Measurements from ENCODE around the gene DNAJA3. TPM values are rescaled to one million over a fixed set of nuclear protein-coding genes. Genes with fewer than 3 reads are reported as not detected.

DNAJA3 gene
- total and polyA plus RNA-seq, 4 experiments from 2014 or later = 52.4 to 71.1 (median 61.5) TPM

DNA sequence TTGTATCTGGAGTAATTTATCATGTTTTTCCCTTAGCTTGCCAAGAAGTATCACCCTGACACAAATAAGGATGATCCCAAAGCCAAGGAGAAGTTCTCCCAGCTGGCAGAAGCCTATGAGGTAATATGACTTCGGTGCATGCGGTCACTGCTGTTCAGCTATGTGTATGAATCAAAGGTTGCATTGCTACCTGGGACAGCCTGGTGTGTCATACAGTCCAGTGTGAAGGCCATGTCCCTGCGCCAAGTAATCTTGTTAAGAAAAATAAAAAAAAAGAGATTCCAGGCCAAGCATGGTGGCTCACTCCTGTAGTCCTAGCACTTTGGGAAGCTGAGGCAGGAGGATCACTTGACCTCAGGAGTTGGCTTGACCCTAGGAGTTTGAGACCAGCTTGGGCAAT is 11.7 kb downstream of the DNAJA3 start:
- POLR2A ChIA-PET (ENCODE audit: partially characterized antibody) = interaction anchor here (0.6 to 1.1 kb wide), 3 partner anchors 21 to 31 kb away, joined by 3 read pairs; no protein-coding TSS in a partner anchor
- Mint-ChIP-seq H3K27me3 (no peaks in the 10 kb centered on the region), H3K4me1 (peaks cover 0 to 11% (median 9%) of the 10 kb centered on the region in 4 donors), H3K36me3 (peaks cover 39 to 65% of the 10 kb centered on the region in 2 donors), H3K27ac (no peak overlapping the region), H3K4me3 (no peak overlapping the region), H3K9me3 (no peaks in the 10 kb centered on the region)
- Histone ChIP-seq H3K4me3 (ENCODE audit: low read length in 2 of 2) (no peak overlapping the region), H3K36me3 (ENCODE audit: insufficient read depth, low read length) (peaks cover 60% of the 10 kb centered on the region), H3K27me3 (ENCODE audit: insufficient read depth, low read length) (no peaks in the 10 kb centered on the region), H3K9me3 (ENCODE audit: control insufficient read depth in 1 of 2, low read length in 2 of 2) (no peaks in the 10 kb centered on the region), H3K4me1 (ENCODE audit: insufficient read depth, low read length) (no peaks in the 10 kb centered on the region), H3K27ac (ENCODE audit: low read depth, low read length) (no peak overlapping the region)
- CTCF ChIA-PET (ENCODE audit: partially characterized antibody) = no interaction called here
- intact Hi-C loops (cut with micrococcal nuclease) = no loop called here
- DNase-seq = no peak

DNA sequence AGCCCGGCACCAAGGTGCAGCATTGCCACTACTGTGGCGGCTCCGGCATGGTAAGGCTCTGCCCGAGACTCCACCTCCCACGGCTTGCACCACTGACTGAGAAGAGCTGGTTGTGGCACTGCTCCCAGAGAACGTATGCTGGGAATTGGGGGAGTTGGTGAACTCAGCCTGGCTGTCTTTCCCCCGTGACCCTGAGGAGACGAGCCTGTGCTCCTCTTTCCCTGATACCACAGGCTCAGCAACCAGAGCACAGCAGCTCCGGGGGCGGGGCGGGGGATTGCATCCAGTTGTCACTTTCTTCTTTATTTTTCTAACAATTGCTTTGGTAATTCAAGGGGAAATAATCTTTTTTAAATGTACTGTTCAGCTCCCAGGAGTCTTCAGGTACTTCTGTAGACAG is 16.7 kb downstream of the DNAJA3 start:
- peak overlapping the region in 1 of 7 donors; percentile 53 for H3K27ac Mint-ChIP-seq

DNA sequence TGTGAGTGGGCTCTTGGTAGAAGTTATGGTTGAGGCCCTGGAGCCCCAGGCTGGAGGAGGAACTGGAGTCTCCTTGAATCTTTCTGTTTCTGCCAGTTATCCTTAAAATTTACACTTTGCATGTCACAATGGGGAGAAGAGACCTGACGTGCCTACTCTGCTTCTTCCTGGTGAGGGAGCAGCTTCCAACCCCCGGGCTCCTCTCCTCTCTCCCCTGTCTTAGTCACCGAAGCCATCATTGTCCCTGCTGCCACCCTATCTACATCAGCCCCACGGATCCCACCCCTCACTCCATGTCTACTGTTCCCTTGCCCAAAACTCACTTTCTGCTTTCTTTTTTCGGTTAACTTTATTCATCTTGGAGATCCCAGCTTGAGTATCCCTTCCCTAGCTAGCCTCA is 17.6 kb downstream of the DNAJA3 start:
- H3K36me3 Mint-ChIP-seq = peaks cover 45 to 75% of the 10 kb centered on the region in 2 donors
- no peaks in the 10 kb centered on the region for H3K27me3 ChIP-seq (ENCODE audit: insufficient read depth, low read length)
- no peak overlapping the region for H3K27ac ChIP-seq (ENCODE audit: low read depth, low read length)
- peaks cover 0 to 5% (median 3%) of the 10 kb centered on the region in 4 donors for H3K4me1 Mint-ChIP-seq
- no peak overlapping the region for H3K4me3 Mint-ChIP-seq
- CTCF ChIA-PET (ENCODE audit: partially characterized antibody) = no interaction called here
- DNase-seq = no peak
- no peaks in the 10 kb centered on the region for H3K27me3 Mint-ChIP-seq
- POLR2A ChIA-PET (ENCODE audit: partially characterized antibody) = no interaction called here
- no peaks in the 10 kb centered on the region for H3K9me3 Mint-ChIP-seq
- intact Hi-C loops (cut with micrococcal nuclease) = no loop called here
- H3K9me3 ChIP-seq (ENCODE audit: control insufficient read depth in 1 of 2, low read length in 2 of 2) = no peaks in the 10 kb centered on the region
- no peak overlapping the region for H3K4me3 ChIP-seq (ENCODE audit: low read length in 2 of 2)
- H3K4me1 ChIP-seq (ENCODE audit: insufficient read depth, low read length) = no peaks in the 10 kb centered on the region
- peak overlapping the region in 1 of 7 donors; percentile 82 for H3K27ac Mint-ChIP-seq
- peaks cover 68% of the 10 kb centered on the region for H3K36me3 ChIP-seq (ENCODE audit: insufficient read depth, low read length)

More for the DNA sequence above, 16.7 kb downstream of the DNAJA3 start:
- H3K36me3 ChIP-seq (ENCODE audit: insufficient read depth, low read length) = peaks cover 66% of the 10 kb centered on the region
- no peak for DNase-seq
- ChIA-PET POLR2A (ENCODE audit: partially characterized antibody) (no interaction called here), CTCF (ENCODE audit: partially characterized antibody) (no interaction called here)
- intact Hi-C loops (cut with micrococcal nuclease) = no loop called here
- H3K9me3 Mint-ChIP-seq = no peaks in the 10 kb centered on the region
- H3K27ac ChIP-seq (ENCODE audit: low read depth, low read length) = no peak overlapping the region
- H3K4me1 ChIP-seq (ENCODE audit: insufficient read depth, low read length) = no peaks in the 10 kb centered on the region
- H3K4me1 Mint-ChIP-seq = peaks cover 0 to 5% (median 3%) of the 10 kb centered on the region in 4 donors
- H3K4me3 ChIP-seq (ENCODE audit: low read length in 2 of 2) = no peak overlapping the region
- peaks cover 46 to 73% of the 10 kb centered on the region in 2 donors for H3K36me3 Mint-ChIP-seq
- no peaks in the 10 kb centered on the region for H3K27me3 ChIP-seq (ENCODE audit: insufficient read depth, low read length)
- no peaks in the 10 kb centered on the region for H3K9me3 ChIP-seq (ENCODE audit: control insufficient read depth in 1 of 2, low read length in 2 of 2)
- H3K4me3 Mint-ChIP-seq = no peak overlapping the region
- no peaks in the 10 kb centered on the region for H3K27me3 Mint-ChIP-seq

DNA sequence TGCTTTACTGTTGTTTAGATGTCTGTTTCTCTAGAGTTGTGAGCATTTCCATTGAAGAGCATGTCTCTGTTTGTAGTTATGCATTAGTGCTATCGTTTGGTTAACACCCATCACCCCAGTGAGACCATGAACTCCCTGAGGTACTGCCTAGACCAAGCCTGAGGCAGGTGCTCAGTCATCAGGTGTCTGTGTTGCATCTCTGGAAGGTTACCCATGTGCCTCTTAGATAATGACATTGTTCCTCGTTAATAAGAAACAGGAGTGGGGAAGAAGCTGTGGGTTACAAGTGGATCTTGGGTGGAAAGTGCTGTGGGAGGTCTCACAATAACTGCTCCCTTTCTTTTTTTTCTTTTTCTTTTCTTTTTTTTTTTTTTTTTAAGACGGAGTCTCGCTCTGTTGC is 18.3 kb downstream of the DNAJA3 start:
- Histone ChIP-seq H3K9me3 (ENCODE audit: control insufficient read depth in 1 of 2, low read length in 2 of 2) (no peaks in the 10 kb centered on the region), H3K4me1 (ENCODE audit: insufficient read depth, low read length) (no peaks in the 10 kb centered on the region), H3K27me3 (ENCODE audit: insufficient read depth, low read length) (no peaks in the 10 kb centered on the region), H3K36me3 (ENCODE audit: insufficient read depth, low read length) (peaks cover 73% of the 10 kb centered on the region), H3K4me3 (ENCODE audit: low read length in 2 of 2) (no peak overlapping the region), H3K27ac (ENCODE audit: low read depth, low read length) (no peak overlapping the region)
- intact Hi-C loops (cut with micrococcal nuclease) = no loop called here
- Mint-ChIP-seq H3K4me1 (peaks cover 0 to 5% (median 3%) of the 10 kb centered on the region in 4 donors), H3K27me3 (no peaks in the 10 kb centered on the region), H3K4me3 (peak overlapping the region in 1 of 8 donors; percentile 55), H3K9me3 (no peaks in the 10 kb centered on the region), H3K27ac (peak overlapping the region in 1 of 7 donors; percentile 25), H3K36me3 (peaks cover 45 to 77% of the 10 kb centered on the region in 2 donors)
- ChIA-PET CTCF (ENCODE audit: partially characterized antibody) (no interaction called here), POLR2A (ENCODE audit: partially characterized antibody) (interaction anchor here (1.1 kb wide), 1 partner anchor 61 kb away, joined by 3 read pairs; no protein-coding TSS in a partner anchor)
- DNase-seq = no peak

DNA sequence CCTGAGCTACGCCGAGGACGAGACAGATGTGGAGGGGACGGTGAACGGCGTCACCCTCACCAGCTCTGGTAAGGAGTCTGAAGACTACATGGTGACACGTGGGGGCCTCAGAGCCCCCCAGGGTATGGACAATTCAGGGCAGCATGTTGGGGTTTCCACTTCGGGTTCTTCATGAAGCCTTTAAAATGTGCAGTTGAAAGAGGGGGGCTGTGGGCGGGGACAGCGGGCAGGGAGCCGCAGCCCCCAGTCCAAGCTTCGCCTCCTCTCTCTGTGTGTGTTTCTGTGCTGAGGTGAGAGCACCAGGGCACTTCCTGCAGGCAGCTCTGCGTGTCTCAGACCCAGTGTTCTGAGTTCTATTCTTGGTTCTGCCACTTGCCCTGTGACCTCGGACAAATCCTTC is 24.8 kb downstream of the DNAJA3 start:
- intact Hi-C loops (cut with micrococcal nuclease) = no loop called here
- H3K36me3 ChIP-seq (ENCODE audit: insufficient read depth, low read length) = peaks cover 62% of the 10 kb centered on the region
- POLR2A ChIA-PET (ENCODE audit: partially characterized antibody) = interaction anchor here (1.0 kb wide), 1 partner anchor 55 kb away, joined by 3 read pairs; no protein-coding TSS in a partner anchor
- Mint-ChIP-seq H3K4me1 (no peaks in the 10 kb centered on the region), H3K27ac (peak overlapping the region in 1 of 7 donors; percentile 24), H3K4me3 (no peak overlapping the region), H3K36me3 (peaks cover 22 to 72% of the 10 kb centered on the region in 2 donors), H3K27me3 (no peaks in the 10 kb centered on the region), H3K9me3 (no peaks in the 10 kb centered on the region)
- DNase-seq = no peak
- H3K27me3 ChIP-seq (ENCODE audit: insufficient read depth, low read length) = no peaks in the 10 kb centered on the region
- CTCF ChIA-PET (ENCODE audit: partially characterized antibody) = interaction anchor here (1.5 kb wide), 1 partner anchor 10 kb away, joined by 3 read pairs; no protein-coding TSS in a partner anchor
- no peak overlapping the region for H3K4me3 ChIP-seq (ENCODE audit: low read length in 2 of 2)
- H3K4me1 ChIP-seq (ENCODE audit: insufficient read depth, low read length) = no peaks in the 10 kb centered on the region
- no peak overlapping the region for H3K27ac ChIP-seq (ENCODE audit: low read depth, low read length)
- H3K9me3 ChIP-seq (ENCODE audit: control insufficient read depth in 1 of 2, low read length in 2 of 2) = no peaks in the 10 kb centered on the region

DNA sequence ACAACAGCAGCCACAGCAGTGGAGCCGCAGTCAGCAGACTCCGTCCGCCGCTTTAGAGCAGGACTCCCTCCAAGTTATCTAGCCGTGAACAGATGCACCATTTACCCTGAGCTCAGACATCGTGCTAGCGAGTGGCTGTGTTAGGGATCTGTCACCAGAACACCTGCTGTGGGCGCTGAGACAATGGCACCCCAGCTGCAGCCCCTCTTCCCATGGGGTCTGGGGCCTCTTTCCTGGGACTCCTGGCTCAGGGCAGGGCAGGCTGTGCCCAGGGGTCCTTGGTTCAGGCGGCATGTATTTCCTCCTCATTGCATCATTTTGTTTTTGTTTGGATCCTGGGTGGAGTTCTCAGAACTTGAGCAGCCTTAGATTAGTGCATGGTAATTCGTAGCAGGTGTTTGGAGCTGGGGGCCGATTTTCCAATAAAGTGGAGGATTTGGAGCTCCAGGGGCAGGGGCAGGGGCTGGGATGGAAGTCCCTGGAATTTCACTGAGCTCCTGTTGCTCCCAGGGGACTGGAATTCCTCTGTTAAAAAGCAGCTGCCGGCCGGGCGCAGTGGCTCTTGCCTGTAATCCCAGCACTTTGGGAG is 25.4 kb downstream of the DNAJA3 start:
- H3K27me3 Mint-ChIP-seq = no peaks in the 10 kb centered on the region
- H3K36me3 ChIP-seq (ENCODE audit: insufficient read depth, low read length) = peaks cover 68% of the 10 kb centered on the region
- H3K4me1 Mint-ChIP-seq = no peaks in the 10 kb centered on the region
- no peak overlapping the region for H3K27ac ChIP-seq (ENCODE audit: low read depth, low read length)
- H3K4me1 ChIP-seq (ENCODE audit: insufficient read depth, low read length) = no peaks in the 10 kb centered on the region
- no peak overlapping the region for H3K27ac Mint-ChIP-seq
- H3K9me3 Mint-ChIP-seq = no peaks in the 10 kb centered on the region
- H3K36me3 Mint-ChIP-seq = peaks cover 22 to 73% of the 10 kb centered on the region in 2 donors
- no peak overlapping the region for H3K4me3 ChIP-seq (ENCODE audit: low read length in 2 of 2)
- DNase-seq = no peak
- H3K4me3 Mint-ChIP-seq = no peak overlapping the region
- ChIA-PET CTCF (ENCODE audit: partially characterized antibody) (interaction anchor here (1.5 kb wide), 2 partner anchors 9 to 97 kb away, joined by 3 to 5 read pairs; no protein-coding TSS in a partner anchor), POLR2A (ENCODE audit: partially characterized antibody) (interaction anchor here (0.9 kb wide), 1 partner anchor 9 kb away, joined by 5 read pairs; no protein-coding TSS in a partner anchor)
- H3K27me3 ChIP-seq (ENCODE audit: insufficient read depth, low read length) = no peaks in the 10 kb centered on the region
- intact Hi-C loops (cut with micrococcal nuclease) = no loop called here
- H3K9me3 ChIP-seq (ENCODE audit: control insufficient read depth in 1 of 2, low read length in 2 of 2) = no peaks in the 10 kb centered on the region

DNA sequence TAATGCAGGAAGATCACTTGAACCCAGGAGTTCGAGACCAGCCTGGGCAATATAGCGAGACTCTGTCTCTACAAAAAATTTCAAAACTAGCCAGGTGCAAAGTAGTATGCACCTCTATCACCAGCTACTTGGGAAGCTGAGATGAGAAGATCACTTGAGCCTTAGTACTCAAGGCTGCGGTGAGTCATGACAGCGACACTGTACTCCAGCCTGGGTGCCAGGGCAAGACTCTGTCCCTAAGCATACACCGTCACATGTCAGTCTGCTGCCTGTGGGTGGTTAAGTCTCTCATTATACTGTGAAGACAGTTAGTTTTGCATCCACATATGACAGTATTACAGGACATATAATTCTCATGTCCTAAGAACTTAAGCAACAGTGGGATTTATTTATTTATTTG is 27.0 kb downstream of the DNAJA3 start:
- no peak for DNase-seq
- CTCF ChIA-PET (ENCODE audit: partially characterized antibody) = interaction anchor here (1.0 to 1.5 kb wide), 2 partner anchors 53 to 96 kb away, joined by 4 to 5 read pairs; no protein-coding TSS in a partner anchor
- peaks cover 0 to 5% (median 0%) of the 10 kb centered on the region in 4 donors for H3K4me1 Mint-ChIP-seq
- H3K36me3 Mint-ChIP-seq = peaks cover 18 to 72% of the 10 kb centered on the region in 2 donors
- intact Hi-C loops (cut with micrococcal nuclease) = no loop called here
- Histone ChIP-seq H3K9me3 (ENCODE audit: control insufficient read depth in 1 of 2, low read length in 2 of 2) (no peaks in the 10 kb centered on the region), H3K36me3 (ENCODE audit: insufficient read depth, low read length) (peaks cover 65% of the 10 kb centered on the region), H3K4me1 (ENCODE audit: insufficient read depth, low read length) (no peaks in the 10 kb centered on the region), H3K27me3 (ENCODE audit: insufficient read depth, low read length) (no peaks in the 10 kb centered on the region), H3K4me3 (ENCODE audit: low read length in 2 of 2) (no peak overlapping the region), H3K27ac (ENCODE audit: low read depth, low read length) (no peak overlapping the region)
- POLR2A ChIA-PET (ENCODE audit: partially characterized antibody) = interaction anchor here (0.6 to 1.3 kb wide), 2 partner anchors 24 to 50 kb away, joined by 3 read pairs; partner anchors contain the start of gene HMOX2
- H3K27me3 Mint-ChIP-seq = no peaks in the 10 kb centered on the region
- H3K4me3 Mint-ChIP-seq = no peak overlapping the region
- no peaks in the 10 kb centered on the region for H3K9me3 Mint-ChIP-seq
- H3K27ac Mint-ChIP-seq = peak overlapping the region in 1 of 7 donors; percentile 69

All from CD4-positive, alpha-beta memory T cell (primary cell).